NCI-H1048 (cell line): ENCODE results near the gene RBM19.
"Not testable (repeated sequence)": the region's sequence is repeated elsewhere in the genome, so short reads cannot be mapped to it uniquely, and the experiment has no call there.

Source experiments
- DNase-seq: peaks from one replicate; lab custom pipeline; 2025; lab: John Stamatoyannopoulos, UW

Gene RBM19

GRCh38 chr12:113965951-113966797 is at the start of gene RBM19:
TSS of gene RBM19 (minus strand) at chr12:113966325. CDS start at chr12:113966227, 98 bp downstream.
- DNase-seq = peak; percentile 86

GRCh38 chr12:114015851-114016250 is 49.7 kb upstream of the RBM19 start:
- no peak for DNase-seq

- DNase-seq = no peak
These were observed 47.6 kb upstream of the RBM19 start for GRCh38 chr12:114013575-114014345.

GRCh38 chr12:114012744-114013431 is 46.8 kb upstream of the RBM19 start:
- no peak for DNase-seq

GRCh38 chr12:114011711-114012110 is 45.6 kb upstream of the RBM19 start:
- DNase-seq = no peak

- DNase-seq = no peak
These were observed 40.6 kb upstream of the RBM19 start for GRCh38 chr12:114006482-114007425.

GRCh38 chr12:114004402-114004801 is 38.3 kb upstream of the RBM19 start:
- no peak for DNase-seq

- DNase-seq = no peak
These were observed 37.2 kb upstream of the RBM19 start for GRCh38 chr12:114003286-114003685.

GRCh38 chr12:114001511-114002340 is 35.6 kb upstream of the RBM19 start:
- DNase-seq = no peak

GRCh38 chr12:114000861-114001260 is 34.7 kb upstream of the RBM19 start:
- DNase-seq = no peak

GRCh38 chr12:114000261-114000660 is 34.1 kb upstream of the RBM19 start:
- not testable (repeated sequence) for DNase-seq

GRCh38 chr12:113997365-113997764 is 31.2 kb upstream of the RBM19 start:
- DNase-seq = no peak

- no peak for DNase-seq
These were observed 29.9 kb upstream of the RBM19 start for GRCh38 chr12:113996026-113996425.

GRCh38 chr12:113994051-113994450 is 27.9 kb upstream of the RBM19 start:
- DNase-seq = no peak

GRCh38 chr12:113992751-113993150 is 26.6 kb upstream of the RBM19 start:
- DNase-seq = not testable (repeated sequence)

- DNase-seq = no peak
These were observed 25.3 kb upstream of the RBM19 start for GRCh38 chr12:113991224-113992044.

GRCh38 chr12:113990250-113991223 is 24.4 kb upstream of the RBM19 start:
- DNase-seq = no peak

GRCh38 chr12:113988976-113989375 is 22.9 kb upstream of the RBM19 start:
- DNase-seq = no peak
